DMS153 treated with DMSO at 0.1 percent for 48 hours (cell line): Measurements from ENCODE around the gene SCGB3A1.

Experiments used
- DNase-seq: peaks from one replicate; lab custom pipeline; 2025; ENCODE audit not compliant: unreplicated experiment; lab: John Stamatoyannopoulos, UW

Gene SCGB3A1

DNA sequence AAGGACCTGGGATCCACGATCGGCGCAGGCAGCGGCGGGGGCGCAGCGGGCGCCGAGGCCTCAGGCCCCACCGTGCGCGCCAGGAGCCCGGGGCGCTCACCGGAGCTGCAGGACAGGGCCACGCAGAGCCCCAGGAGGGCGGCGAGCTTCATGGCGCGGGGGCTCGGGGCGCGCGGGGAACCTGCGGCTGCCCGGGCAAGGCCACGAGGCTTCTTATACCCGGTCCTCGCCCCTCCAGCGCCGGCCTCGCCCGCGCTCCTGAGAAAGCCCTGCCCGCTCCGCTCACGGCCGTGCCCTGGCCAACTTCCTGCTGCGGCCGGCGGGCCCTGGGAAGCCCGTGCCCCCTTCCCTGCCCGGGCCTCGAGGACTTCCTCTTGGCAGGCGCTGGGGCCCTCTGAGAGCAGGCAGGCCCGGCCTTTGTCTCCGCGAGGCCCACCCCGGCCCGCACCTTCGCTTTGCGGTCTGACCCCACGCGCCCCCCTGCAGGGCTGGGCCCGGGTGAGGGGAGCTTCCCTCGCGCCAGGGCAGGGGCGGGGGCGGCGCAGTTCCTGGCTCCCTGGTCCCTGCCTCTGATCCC, at the start of gene SCGB3A1:
Gene SCGB3A1 (minus strand): TSS at position 189 of the 577 bp plus-strand sequence. CDS start 37 bp downstream, at position 152.
- no peak for DNase-seq

DNA sequence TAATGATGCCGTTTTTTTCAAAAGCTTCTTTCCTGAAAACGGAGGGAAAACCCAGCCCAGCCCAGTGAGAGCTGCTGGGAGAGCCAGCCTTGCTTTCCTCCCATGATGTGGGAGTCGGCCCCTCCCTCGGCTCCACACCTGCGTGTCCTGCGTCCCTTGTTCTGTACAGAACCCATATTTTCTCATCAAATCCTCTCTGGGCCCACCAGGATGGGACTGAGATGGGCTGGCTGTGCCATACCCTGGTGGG, 49.2 kb upstream of the SCGB3A1 start:
- DNase-seq: no peak

DNA sequence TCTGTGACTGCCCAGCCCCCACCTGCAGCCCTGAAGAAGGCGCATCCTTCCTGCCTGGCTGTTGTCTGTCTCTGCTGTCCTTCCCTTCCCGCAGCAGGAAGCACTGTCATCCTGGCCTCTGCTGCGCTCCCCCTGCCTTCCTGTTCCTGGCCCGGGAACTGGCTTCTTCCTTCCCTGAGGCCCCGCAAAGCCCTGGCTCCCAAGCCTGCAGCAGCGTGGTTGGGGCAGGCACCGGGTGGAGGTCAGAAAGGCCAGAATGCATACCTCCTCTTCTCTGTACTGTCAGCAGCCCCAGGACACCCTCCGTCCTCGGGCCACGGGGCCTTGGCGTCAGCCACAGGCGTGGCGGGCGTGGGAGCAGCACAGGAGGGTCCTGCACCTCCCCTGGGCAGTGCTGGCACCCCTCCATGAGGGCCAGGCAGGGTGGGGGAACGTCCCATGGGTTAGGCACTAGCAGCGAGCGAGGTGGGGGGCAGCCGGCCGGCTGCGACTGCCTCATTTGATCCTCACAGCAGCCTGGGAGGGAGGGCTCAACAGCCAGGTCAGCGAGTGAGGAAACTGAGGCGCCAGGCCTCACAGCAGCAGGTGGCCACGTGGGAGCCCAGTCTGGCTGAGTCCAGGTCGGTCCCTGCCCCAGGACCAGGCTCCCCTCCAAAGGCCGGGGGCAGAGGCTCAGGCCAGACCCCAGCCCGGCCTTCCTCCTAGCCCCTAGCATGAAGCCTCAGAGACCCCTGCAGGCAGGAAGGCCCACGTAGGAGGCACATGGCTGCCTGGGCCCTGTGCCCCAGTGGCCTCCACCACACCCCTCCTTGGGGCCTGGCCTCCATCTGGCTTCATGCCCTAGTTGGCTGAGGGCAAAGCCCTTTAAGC, 48.7 kb upstream of the SCGB3A1 start:
- DNase-seq: no peak

DNA sequence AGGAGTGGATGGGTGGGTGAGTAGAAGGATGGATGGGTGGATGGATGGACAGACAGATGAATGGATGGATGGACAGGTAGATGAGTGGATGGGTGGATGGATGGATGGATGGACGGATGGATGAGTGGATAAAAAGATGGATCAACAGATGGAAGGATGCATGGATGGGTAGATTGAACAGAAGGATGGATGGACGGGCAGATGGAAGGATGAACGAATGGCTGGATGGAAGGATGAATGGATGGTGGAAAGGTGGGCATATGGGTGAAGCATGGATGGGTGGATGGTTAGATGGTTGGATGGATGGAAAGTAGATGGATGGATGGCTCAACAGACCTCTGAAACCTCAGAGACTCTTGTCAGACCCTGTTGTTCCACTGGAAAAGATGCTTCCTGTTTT, 48.0 kb upstream of the SCGB3A1 start:
- no peak for DNase-seq

DNA sequence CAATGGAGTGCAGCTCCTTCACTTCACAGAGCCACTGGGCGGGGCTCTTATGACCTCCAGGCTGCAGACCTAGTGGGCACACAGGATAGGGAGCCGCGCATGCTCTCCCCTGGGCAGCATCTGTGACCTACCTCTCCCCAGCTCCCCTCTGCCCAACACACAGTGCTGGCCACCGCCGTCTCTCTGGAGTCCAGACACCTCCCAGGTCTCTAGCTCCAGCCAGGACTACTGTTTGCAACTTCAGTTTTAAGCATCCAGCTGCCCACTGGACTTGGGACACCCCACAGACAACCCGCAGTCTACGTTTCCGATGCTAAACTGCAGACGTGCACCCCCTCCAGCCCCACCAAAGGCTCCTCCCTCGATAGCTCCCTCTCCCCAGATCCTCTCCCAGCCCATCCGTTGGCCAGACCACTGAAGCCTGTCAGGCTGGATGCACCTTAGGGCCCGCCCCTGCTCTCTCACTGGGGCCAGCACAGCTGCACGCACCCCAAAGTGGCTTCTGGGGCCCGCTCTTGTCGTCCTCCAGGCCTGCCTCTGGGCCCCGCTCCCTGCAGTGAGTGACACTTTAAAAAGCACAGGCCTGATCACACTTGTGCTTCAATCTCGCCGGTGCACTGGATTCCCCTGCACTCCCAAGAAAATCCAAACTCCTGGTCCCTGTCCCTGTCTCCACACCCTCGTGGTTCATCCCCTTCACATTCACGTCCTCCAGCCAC, 46.8 kb upstream of the SCGB3A1 start:
- no peak for DNase-seq

GRCh38 chr5:180636403-180637075, 45.2 kb upstream of the SCGB3A1 start:
- no peak for DNase-seq

DNA sequence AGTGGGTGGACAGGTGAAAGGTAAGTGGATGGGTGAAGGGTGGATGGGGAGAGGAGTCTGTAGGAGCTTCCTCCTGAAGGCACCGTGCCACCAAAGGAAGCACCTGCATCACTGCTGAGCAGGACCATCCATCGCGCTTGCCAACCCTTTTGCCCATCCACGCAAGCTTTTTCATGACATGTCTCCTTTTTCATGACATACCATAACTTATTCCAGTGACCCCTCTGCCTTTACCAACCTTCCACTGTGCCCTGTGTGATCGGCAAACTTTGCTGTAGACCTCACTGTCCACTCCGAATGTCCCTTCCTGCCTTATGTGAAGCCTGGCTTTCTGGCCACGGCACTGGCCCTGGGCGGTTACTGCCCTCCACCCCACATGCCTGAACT, 44.7 kb upstream of the SCGB3A1 start:
- DNase-seq: no peak

DNA sequence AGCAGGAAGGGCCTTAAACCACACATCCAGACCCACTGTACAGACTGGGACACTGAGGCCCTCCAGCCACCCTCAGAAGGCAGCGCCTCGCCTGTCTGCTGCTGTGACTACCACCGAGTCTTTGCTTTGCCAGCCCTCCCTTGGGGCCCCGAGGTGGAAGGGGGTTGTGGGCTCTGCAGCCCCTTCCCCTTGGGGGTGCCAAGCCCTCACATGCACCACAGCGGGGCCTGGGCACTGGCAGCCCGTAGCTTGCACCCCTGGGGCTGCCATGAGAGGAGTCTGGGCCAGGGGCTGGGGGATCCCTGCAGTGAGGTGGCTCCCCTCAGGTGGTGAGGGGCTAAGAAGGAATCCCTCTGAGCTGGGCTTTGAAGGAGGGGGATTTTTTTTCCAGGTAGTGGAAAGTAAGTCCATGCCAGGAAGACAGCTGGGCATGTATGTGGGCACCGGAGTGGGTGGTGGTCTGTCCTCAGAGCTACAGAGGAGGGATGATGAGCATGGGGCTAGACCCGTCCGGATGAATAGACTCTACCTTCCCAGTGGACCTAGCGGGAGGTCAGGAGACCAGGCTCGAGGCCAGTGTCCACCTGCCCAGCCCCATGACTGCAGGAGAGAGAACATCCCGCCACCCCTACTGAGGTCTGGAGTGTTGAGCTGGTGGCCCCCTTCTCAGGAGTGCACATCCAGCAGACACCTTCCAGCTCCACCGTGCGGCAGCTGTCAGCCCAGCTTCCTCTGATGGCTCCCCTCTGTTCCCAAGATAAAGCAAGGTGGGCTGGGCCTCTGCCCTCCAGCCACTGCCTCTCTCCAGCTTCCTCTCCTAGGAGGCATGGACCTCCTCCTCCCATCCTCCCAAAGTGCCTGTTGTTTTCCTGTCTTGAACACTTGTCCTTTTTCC, 42.2 kb upstream of the SCGB3A1 start:
- no peak for DNase-seq

DNA sequence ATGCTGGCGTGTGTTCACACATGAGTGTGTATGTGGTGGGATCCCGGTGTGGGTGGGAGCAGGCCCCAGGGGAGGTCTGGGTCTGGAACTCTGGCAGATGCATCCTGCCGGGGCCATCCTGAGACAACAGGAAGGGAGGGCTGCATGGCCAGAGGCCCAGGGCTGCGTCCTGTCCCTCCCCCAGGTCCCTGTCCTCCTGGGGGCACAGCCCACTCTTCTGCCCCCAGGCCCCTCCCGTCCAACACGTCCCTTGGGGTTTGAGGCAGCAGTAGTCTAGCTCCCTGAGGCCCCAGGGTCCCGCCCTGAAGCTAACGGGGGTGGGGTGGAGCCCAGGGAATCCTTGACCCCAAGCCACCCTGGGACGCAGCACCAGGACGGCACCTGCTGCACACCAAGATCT, 41.5 kb upstream of the SCGB3A1 start:
- no peak for DNase-seq

DNA sequence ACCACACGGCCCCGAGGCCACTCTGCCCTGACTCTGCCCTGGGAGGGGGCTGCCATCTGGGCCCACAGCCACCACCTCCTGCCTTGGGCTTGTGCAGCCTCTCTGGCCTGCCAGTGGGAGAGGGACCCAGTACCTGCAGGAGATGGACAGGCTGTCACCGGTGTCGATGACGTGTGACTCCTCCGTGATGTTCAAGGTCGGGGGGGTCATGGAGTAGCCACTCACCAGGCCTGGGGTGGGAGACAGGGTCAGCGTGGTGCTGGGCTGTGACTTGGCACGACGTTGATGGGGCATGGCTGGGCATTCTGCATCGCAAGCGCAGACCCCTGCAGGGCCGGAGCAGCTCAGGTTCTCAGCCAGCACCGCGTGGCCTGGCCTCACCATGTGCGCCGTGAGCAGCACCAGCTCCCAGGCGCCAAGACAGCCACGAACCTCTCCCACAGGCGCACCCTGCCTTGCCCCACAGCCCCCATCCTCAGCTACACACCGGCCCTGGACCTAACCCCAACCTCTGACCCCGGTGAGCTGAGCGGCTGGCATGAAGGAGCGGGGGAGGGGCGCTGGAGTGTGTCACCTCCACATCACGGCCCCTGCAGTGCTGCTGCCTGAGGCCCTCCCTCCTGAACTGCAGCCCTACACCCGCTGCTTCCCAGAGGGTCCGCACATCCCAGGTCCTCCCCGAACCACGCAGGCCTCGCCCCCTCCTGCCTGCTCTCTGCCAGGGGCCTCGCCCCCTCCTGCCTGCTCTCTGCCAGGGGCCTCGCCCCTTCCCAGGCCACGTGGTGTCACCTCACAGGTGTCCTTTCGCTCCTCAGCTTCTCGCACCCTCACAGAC, 40.5 kb upstream of the SCGB3A1 start:
- DNase-seq: no peak

- no peak for DNase-seq
Measured at GRCh38 chr5:180630426-180630825, 39.1 kb upstream of the SCGB3A1 start.

DNA sequence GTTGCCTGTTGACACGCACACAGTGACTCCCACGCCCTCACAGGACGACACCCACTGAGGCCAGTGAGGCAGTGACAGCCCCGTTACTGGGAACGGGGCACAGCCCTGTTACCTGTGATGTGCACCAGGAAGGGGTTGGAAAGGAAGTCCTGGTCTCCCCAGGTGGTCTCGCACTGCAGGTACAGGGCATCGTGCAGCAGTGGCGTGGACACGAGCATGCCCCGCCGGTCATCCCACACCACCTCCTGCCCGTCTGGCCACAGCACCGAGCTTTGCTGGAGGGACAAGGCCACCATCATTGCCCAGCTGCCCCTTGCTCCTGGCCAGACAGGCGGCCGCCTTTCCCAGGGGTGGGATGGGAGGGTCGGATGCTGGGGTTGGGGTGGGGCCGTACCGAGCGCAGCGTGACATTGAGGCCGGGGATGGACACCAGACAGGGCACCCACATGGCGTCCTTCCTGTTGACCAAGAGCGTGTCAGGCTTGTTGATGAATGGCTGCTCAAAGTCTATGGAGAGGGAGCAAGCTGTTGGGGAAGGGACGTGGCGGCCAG, 38.6 kb upstream of the SCGB3A1 start:
- no peak for DNase-seq

DNA sequence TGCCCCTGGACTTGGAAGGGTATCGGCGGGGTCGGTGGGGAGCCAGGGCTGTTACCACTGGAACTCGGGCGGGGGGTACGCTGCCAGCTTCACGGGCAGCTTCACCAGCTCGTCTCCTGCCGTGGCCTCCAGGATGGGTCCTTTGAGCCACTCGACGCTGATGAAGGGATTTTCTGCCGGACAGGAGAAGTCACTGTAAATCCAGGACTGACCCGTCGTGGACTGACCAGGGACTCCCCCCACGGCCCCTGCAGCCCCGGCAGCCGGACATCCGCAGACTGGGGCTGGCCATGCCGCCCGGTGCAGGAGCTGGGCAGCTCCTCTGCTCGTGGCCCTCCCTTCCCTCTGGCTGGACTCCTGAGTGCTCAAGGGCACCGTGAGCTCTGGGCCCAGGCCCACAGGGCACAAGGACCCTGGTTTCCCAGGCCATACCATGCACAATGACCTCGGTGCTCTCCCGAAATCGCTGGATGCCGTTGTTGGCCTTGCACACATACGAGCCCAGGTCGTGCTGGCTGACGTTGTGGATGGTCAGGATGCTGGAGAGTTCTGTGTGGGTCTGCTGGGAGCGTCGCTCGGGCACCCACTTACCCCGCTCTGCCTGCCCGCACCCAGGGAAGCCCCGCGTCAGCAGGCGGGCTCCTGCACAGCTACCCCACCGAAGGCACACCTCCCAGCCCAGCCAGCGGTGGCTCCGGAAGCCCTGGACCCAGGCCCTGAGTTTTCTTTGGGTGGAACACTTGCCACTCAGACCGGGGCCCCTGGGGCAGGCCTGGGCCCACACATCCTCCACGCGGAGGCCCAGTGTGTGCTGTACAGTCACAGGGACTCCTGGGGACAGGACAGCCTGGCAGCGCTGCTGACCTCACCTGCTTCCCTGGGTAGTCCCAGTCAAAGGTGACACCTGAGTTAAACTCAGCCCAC, 37.8 kb upstream of the SCGB3A1 start:
- no peak for DNase-seq

- no peak for DNase-seq
Measured at GRCh38 chr5:180628211-180628610, 36.9 kb upstream of the SCGB3A1 start.

GRCh38 chr5:180627386-180628120, 36.3 kb upstream of the SCGB3A1 start:
- DNase-seq: no peak

- DNase-seq: no peak
Measured at GRCh38 chr5:180626661-180627385, 35.5 kb upstream of the SCGB3A1 start.
